Mesenteric fat pad (tissue), 1 donor: ENCODE measurements around the gene GPANK1. TPM values are rescaled to one million over a fixed set of nuclear protein-coding genes. Genes with fewer than 3 reads are reported as not detected.

ENCODE experiments used
- DNase-seq: peaks from one replicate; pipeline ENCODE4 v3.0.0-alpha.2; 2020; ENCODE audit warnings: low spot score
- total RNA-seq: library from RNA; stranded (reverse); fragmentation: NEBNext Ultra II Directional; extraction: Animal tissue kit (Norgen Biotek cat#: 25700); gene quantifications from one replicate; pipeline ENCODE4 v1.2.1, GENCODE V29; 2021
- donor health status: DM: yes; HTN: yes; CAD: no.

The GPANK1 gene
- total RNA-seq, 1 donor from 2014 or later: 10.5 TPM

- no peak for DNase-seq
Measured at GRCh38 chr6:31663126-31663960, 1.5 kb downstream of the GPANK1 start.

DNA sequence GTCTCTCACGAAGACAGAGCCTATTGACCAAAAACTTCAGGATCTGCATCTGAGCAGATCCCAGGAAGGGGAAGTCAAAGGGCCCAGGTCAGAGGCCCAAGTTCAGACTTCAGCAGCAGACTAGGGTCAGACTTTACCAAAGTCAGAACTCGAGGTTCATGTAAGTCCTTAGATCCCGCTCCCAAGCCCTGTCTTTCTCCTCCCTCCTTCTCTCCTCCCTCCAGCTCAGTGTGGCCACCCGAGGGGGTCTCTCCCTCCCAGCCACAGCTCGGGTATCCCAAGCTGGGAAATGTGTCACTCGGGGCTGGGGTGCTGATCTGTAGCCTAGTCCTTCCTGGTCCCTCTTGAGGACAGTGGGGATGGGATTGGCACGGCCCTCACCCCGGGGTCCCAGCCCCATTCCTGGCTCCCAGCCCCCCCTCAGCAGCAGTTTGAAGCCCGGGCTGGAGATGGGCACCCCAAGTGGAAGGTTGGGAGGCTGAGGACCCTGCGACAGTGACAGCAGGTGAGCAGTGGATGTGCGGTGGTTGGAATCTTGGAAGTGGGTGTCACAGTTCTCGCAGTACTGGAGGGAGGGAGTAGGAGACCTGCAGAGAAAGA is 2.6 kb downstream of the GPANK1 start:
- no peak for DNase-seq

DNA sequence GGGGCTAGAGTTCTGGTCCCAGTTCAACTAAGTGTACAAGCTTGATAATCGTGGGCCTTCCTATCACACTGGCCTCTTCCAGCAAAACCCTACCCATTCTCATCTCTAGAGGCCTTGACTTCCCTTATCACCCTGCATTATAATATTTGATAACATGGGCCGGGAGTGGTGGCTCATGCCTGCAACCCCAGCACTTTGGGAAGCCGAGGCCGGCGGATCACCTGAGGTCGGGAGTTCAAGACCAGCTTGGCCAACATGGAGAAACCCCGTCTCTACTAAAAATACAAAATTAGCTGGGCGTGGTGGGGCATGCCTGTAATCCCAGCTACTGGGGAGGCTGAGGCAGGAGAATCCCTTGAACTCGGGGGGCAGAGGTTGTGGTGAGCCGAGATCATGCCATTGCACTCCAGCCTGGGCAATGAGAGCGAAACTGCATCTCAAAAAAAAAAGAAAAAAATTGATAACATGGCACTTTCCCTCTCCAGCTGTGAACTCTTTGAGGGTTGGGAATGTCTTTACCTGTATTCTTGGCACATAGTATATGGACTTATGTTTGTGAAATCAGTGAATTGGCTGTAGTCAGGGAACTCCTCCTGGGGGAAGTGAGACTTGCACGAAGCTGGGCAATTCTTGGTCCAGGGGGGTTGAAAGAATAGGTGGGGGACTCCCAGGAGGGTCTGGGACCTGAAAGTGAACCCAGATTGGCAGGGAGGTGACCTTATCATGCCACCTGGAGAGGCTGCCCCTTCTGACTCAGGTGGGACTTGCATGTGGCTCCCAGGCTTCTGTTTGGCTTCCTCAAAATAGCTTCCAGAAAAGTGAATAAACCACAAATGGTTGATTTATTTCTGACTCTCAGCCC is 3.3 kb downstream of the GPANK1 start:
- DNase-seq: no peak

DNA sequence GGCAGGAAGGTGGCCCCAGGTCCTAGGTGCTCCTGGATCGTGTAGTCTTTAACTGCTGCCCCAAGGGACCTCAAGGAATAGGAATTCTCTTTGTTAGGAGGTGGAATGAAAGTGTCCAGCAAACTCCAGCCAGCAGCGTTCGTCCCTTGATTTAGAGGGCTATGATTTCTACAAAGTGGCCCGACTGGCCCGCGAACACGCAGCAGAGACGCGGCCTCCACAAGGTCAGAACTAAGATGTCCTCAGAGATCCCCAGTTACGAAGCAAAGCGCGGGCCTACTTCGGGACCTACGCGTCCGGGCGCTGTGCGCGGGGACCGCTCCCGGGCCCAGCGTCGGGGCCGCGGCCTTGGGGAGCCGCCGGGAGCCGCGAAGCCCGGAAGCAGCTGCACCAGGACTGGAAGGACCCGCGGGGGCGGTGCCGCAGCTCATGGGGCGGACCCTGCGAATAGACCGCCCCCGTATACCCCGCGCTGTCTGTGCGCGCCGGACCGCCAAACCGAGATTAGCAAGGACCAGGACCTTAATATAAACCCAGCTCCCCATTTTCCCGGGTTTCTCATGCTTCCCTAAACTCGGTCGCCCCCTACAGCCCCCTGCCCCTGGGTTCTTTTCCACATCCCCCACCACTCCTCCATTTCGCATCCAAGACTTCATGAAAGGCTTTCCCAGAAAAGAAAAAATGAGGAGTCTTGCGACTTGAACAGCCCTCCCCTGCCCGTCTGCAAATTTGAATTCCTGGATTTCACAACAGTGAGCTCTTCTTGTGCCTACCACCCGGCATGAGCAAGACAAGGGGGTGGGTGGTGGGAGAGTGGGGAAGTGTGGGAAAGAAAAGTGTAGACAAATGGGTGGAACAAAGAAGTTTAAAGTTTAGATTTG is 4.2 kb downstream of the GPANK1 start, which contains the start of gene C6orf47:
TSS of gene C6orf47 (minus strand) at position 398 of the 881 bp plus-strand sequence. CDS start 831 bp downstream, outside the sequence.
- peak; percentile 96 for DNase-seq

DNA sequence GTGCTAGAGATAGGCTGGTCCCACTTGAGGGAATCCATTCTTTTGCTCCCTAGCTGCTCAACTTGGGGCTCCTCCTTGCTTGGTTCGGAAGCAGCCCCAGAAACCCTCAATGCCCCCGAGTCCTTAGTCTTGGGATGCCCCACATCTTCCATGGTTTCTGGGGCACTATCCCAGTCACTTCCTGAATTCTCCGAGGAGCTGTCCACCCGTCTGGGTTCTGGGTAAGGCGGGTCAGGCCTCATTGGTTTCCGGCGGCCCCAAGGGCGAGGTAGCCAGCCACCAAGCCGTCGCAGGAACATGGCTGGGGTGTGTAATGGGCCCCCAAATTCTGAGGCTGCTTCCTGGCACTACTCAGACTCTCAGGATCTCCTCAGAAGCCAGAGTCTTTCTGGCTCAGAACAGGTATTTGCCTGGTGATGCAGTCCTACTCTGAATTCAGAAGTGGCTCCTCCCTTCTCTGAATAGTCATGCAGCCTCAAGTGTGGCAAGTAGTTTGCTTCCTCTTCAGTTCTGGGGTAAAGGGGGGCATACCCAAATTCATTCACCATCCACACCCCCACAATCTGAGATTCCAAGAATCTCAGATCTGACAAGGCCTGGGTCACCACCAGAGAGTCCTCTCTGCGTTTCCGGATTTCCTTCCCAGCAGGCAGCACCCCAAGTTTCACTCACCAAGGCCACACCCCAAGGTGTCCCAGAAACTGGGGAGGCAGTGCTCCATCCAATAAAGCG is 5.0 kb downstream of the GPANK1 start:
- no peak for DNase-seq

DNA sequence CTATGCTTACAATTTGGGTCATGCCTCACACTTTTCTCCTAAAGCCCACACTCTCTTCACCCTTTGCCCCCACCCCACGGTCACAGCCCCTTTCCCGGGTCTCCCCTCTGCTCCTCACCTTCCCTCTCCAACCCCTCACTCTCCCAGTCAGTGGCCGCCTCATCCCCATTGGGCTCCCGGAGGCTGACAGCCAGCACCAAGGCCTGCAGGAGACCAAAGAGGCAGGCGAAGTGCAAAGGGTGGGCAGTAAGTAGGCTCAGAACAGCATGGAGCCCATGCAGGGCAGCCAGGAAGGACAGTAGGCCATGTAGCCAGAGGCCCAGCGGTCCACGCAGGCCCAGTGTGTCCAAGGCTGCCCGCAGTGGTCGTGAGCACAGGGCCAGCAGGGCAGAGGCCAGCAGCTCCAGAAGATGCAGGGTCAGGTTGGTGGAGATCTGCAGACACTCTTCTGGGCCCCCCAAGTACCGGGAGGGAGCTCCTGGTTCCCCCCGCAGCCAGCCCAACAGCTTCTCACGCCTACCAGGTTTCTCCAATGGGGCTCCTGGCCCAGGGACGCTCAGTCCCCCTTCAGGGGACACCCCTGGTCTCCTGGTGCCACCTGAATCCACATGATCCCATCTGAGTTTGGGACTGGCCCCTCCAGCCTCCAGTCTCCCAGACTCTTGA is 5.7 kb downstream of the GPANK1 start:
- DNase-seq: no peak

GRCh38 chr6:31658158-31658688 is 6.6 kb downstream of the GPANK1 start:
- DNase-seq: no peak

GRCh38 chr6:31657406-31658157 is 7.2 kb downstream of the GPANK1 start:
- DNase-seq: no peak

DNA sequence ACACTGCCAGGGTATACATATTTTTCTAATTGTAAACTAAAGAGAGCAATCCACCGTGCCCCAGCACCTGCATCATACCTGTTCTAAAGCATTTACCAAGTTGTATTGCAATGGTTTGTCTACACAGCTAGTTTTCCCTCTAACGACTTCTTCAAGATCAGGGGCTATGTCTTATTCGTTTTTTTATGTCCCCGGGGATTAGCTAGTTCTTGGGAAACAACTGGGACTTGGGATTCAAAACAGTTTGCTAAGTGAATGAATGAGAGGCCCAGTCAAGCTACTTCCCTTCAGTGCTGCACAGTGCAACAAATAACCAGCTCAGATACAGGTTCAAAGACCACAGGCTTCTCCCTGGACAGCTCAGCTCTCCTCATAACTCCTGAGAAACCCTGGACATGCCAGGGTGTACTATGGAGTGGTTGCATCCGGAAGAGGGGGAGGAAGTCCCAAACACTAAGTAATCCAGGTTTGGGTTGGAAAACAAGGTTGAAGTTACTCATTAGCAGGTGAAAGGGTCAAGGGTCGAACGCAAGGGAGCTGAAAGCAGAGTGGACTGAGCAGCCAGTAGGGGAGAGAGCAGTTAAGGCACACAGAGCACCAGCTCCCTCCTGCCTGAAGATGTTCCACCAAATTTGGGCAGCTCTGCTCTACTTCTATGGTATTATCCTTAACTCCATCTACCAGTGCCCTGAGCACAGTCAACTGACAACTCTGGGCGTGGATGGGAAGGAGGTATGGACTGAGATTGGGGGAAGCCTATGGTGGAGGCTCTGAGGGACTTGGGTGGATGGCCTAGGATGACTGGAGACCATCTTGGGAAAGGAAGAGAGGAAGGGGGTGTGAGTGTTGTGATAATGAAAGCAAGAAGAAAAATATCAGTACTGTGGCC is 9.2 kb downstream of the GPANK1 start, which contains the start of gene APOM:
TSS of gene APOM (plus strand) at position 546 of the 889 bp plus-strand sequence. CDS start at position 619, 73 bp downstream.
- no peak for DNase-seq

DNA sequence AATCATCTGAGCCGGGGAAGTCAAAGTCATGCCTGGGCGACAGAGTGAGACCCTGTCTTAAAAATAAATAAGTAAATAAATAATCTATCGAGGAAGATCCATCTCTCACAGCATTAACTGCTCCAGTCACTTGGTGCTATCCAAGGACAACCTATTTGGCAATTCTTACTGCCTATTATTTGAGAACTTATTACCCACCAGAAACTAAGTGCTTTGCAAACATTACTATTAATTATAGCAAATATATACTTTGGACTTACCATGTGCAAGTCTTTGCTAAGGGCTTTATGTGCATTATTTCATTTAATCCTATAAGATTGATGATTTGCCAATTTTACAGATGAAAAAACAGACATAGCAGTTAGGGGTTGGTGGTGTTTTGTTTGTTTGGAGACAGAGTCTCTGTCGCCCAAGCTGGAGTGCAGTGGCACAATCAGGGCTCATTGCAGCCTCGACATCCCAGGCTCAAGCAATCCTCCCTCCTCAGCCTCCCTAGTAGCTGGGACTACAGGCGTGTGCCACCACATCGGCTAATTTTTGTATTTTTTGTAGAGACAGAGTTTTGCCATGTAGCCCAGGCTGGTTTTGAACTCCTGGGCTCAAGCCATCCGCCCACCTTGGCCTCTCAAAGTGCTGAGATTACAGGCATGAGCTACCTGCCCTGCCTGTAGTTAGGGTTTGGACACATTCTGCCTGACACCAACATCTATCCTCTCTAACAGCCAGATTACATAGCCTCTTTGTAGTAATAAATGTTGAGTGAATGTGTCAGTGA is 10.0 kb downstream of the GPANK1 start:
- no peak for DNase-seq

- peak; percentile 92 for DNase-seq
Measured at GRCh38 chr6:31652925-31653724, 11.7 kb downstream of the GPANK1 start.

DNA sequence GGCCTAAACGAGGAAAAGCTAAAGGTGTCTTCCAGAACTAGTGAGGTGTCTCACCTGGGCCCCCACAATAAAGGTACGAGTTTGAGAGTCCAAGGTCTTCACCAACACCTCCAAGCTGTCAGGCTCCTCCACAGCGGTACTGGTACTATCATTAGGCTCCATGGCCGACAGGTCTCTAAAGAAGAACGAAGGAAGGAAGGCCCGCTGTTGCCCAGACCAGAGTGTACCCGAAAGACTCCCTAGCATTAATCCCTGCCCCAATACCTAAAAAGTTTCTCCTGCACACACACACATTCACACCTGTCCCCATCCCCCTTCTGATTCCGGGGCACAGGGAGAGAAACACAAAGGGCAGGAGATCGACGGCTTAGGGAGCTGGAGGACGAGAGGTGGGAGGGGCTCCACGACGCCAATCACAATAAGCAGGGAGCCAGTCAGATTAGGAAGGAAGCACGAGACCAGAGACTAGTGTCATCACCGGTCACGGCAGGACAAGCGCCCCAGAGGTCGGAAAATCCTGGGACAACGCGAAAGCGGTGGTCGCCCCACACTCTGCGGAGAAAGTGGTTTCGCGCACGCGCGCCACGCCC is 13.1 kb downstream of the GPANK1 start:
- no peak for DNase-seq

DNA sequence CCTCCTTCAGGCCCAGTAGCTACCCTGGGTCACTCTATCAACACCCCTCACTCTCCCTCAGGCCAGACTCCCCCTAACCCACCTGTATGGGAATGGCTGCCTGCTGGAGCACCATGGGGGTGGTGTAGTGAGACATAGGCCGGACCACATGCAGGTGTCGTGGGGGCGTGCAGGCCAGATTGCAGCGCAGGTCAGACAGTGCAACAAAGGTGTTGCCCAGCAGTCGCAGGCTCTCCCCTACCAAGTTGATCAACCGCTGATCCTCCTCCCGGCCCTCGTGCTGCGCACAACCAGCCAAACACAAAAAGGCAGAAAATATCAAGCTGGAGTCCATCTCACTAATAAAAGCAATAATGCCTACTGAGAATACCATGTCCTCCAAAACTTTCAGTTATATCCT is 19.5 kb downstream of the GPANK1 start:
- DNase-seq: no peak

DNA sequence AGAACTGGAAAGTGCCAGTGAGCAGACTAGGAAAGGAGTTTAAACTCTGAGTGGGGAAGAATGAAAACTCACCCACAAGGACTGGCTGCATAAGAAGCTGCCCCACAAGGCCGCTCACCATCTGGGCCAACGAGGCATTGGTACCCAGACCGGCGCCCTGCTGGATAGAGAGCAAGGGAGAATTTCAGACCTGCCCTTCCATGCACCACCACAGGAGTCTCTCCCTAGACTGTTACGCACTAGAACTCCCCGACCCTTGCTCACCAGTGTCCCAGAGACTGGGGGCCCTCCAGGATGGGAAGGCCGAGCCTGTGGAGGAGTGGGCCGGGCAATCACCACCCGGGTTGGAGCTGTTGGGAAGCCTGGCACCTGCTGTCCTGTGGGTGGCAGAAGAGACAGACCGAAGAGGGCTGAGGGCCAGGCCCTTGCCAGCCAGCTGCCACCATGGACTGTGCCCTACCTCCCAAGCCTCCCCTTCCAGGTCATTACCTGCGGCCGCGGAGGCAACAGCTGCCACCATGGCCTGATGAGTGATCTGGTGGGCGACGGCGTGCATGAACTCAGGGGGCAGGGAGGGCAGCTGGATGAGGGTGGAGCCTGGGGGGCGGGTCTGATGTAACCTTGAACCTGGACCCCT is 20.9 kb downstream of the GPANK1 start:
- no peak for DNase-seq
